Measurements from ENCODE around the gene NMNAT3. TPM values are rescaled to one million over a fixed set of nuclear protein-coding genes. Genes with fewer than 3 reads are reported as not detected.

NMNAT3 gene
- total RNA-seq, 1 experiment from 2014 or later: 1.3 TPM

- no peaks in the 10 kb centered on the region; a peak in 1 of 7 replicates for H3K36me3 Mint-ChIP-seq (ENCODE audit: insufficient read depth in 1 of 3, low read depth in 3 of 3)
- no peaks in the 10 kb centered on the region for H4K20me1 ChIP-seq (ENCODE audit: control insufficient read depth, insufficient read depth, insufficient read length)
- H3K9me3 Mint-ChIP-seq: no peaks in the 10 kb centered on the region; a peak in 1 of 5 replicates
- H2BK15ac ChIP-seq (ENCODE audit: low read depth, low read length): no peak overlapping the region
- H3K14ac ChIP-seq (ENCODE audit: insufficient read depth, low read length): no peak overlapping the region
- H3K9ac ChIP-seq (ENCODE audit: extremely low read depth, insufficient read length, low read length): no peak overlapping the region
- DNase-seq: no peak
- H3K23ac ChIP-seq (ENCODE audit: insufficient read length, low read depth, low read length): no peak overlapping the region
- H3K79me2 ChIP-seq (ENCODE audit: insufficient read depth, low read length): no peaks in the 10 kb centered on the region
- no peak overlapping the region for H3T11ph ChIP-seq (ENCODE audit: low read length)
- no peak overlapping the region for H2AFZ ChIP-seq (ENCODE audit: low read length)
- no peak overlapping the region for H4K8ac ChIP-seq (replicated peaks; ENCODE audit: insufficient read length, low read depth, low read length)
- H3K27ac ChIP-seq (ENCODE audit: insufficient read length, low read depth, low read length): no peak overlapping the region
- H4K91ac ChIP-seq (ENCODE audit: insufficient read length, low read depth, low read length): no peak overlapping the region
- H3K27me3 ChIP-seq (ENCODE audit: insufficient read depth, low read length): no peaks in the 10 kb centered on the region
- H3K27me3 Mint-ChIP-seq (ENCODE audit: low read depth): no peaks in the 10 kb centered on the region
- H3K79me1 ChIP-seq (ENCODE audit: insufficient read depth, low read depth, low read length, poor library complexity, severe bottlenecking): no peaks in the 10 kb centered on the region
- H3K4me1 Mint-ChIP-seq: 0 out of 4 replicates have a peak, but pooled peaks cover 0 to 3% of the 10 kb centered on the region in 2 experiments
- H3K4ac ChIP-seq (ENCODE audit: low read depth, low read length): no peak overlapping the region
- no peak overlapping the region for H3K4me2 ChIP-seq (ENCODE audit: insufficient read depth, insufficient read length, low read length)
- no peaks in the 10 kb centered on the region for H3K23me2 ChIP-seq (ENCODE audit: insufficient read length, low read depth, low read length, poor library complexity, severe bottlenecking)
- no peaks in the 10 kb centered on the region for H3K9me3 ChIP-seq (ENCODE audit: control insufficient read depth, low read depth, low read length)
- H3K56ac ChIP-seq (ENCODE audit: insufficient read length, low read depth, low read length): no peak overlapping the region
- no peak for TF ChIP-seq CTCF (conservative IDR thresholded peaks at IDR 0.05)
- H3K27ac Mint-ChIP-seq: no peak overlapping the region
- no CpG with 5 or more reads among the region's 3 CpGs for WGBS (ENCODE audit: extremely low coverage, insufficient read length, low lambda C conversion rate)
- H2BK12ac ChIP-seq (ENCODE audit: insufficient read length, low read depth, low read length): no peak overlapping the region
- H3K4me3 Mint-ChIP-seq: no peak overlapping the region
- no peak overlapping the region for H3K18ac ChIP-seq (ENCODE audit: insufficient read length, low read depth, low read length)
- H3K4me1 ChIP-seq (ENCODE audit: insufficient read depth, low read length): no peaks in the 10 kb centered on the region
- no peak overlapping the region for H4K5ac ChIP-seq (ENCODE audit: insufficient read length, low read depth, low read length)
- no peak overlapping the region for H2BK5ac ChIP-seq (ENCODE audit: insufficient read length, low read length)
- no peak overlapping the region for H2BK120ac ChIP-seq (ENCODE audit: low read depth, low read length, poor library complexity, severe bottlenecking)
- no peak overlapping the region for H2AK5ac ChIP-seq (ENCODE audit: insufficient read length, low read length)
- H2BK20ac ChIP-seq (ENCODE audit: low read depth, low read length, poor library complexity, severe bottlenecking): no peak overlapping the region
Measured at GRCh38 chr3:139647866-139648435, 29.8 kb downstream of the NMNAT3 start.
